Epithelial cell of esophagus (primary cell): ENCODE measurements around the gene BIN1.
A peak's percentile ranks its signal among the peaks of the same experiment; 100 is the strongest.

ENCODE experiments used
- DNase-seq: peaks from one replicate; pipeline ENCODE4 v3.0.0; 2010; ENCODE audit warnings: low read depth
- H3K4me3 ChIP-seq: 2 replicates; pipeline ENCODE4 v1.5.1; 2011; ENCODE audit warnings: mild to moderate bottlenecking, low read length, control low read depth
- TF ChIP-seq, protein P1 (sequence below): IDR thresholded peaks from 2 replicates; pipeline ENCODE4 v1.5.1; 2011; ENCODE audit warnings: low read depth, mild to moderate bottlenecking, low read length, control low read depth, inconsistent platforms; ENCODE audit not compliant: insufficient read depth; ENCODE audit errors: missing control alignments

BIN1 gene

DNA sequence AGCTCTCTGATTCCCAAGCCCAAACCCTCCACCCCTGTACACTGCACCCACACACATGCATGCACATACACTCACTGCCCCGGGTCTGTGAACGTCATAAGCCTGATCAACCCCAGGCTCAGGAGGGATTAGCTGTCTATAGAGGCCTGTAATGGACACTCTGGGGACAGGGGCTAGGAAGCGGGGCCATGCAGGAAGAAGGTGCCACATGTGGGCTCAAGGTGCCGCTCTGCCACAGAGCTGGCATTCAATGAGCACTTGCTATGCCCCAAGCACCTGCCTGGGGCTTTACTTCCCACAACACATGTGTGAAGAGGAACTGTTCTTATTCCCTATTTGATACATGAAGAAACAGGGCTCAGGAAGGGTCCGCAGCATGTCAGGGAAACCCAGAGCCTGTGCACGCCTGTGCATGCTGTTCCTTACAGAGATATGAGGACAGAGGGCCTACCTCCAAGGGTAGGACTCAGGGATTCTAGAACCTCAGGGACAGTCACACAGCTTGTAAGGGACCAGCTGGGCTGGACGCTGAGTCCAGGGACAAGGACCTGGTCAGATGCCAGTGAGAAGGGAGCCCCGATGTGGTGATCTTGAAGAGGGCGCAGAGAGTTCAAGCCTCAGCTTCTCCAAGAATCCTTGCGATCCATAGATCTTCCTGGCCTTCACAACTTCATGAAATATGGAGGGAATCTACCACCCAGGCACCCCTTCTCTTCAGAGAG, 5.0 kb downstream of the BIN1 start:
- DNase-seq: no peak
- TF ChIP-seq, protein P1, sequence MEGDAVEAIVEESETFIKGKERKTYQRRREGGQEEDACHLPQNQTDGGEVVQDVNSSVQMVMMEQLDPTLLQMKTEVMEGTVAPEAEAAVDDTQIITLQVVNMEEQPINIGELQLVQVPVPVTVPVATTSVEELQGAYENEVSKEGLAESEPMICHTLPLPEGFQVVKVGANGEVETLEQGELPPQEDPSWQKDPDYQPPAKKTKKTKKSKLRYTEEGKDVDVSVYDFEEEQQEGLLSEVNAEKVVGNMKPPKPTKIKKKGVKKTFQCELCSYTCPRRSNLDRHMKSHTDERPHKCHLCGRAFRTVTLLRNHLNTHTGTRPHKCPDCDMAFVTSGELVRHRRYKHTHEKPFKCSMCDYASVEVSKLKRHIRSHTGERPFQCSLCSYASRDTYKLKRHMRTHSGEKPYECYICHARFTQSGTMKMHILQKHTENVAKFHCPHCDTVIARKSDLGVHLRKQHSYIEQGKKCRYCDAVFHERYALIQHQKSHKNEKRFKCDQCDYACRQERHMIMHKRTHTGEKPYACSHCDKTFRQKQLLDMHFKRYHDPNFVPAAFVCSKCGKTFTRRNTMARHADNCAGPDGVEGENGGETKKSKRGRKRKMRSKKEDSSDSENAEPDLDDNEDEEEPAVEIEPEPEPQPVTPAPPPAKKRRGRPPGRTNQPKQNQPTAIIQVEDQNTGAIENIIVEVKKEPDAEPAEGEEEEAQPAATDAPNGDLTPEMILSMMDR: no peak
- no peak overlapping the region for H3K4me3 ChIP-seq

DNA sequence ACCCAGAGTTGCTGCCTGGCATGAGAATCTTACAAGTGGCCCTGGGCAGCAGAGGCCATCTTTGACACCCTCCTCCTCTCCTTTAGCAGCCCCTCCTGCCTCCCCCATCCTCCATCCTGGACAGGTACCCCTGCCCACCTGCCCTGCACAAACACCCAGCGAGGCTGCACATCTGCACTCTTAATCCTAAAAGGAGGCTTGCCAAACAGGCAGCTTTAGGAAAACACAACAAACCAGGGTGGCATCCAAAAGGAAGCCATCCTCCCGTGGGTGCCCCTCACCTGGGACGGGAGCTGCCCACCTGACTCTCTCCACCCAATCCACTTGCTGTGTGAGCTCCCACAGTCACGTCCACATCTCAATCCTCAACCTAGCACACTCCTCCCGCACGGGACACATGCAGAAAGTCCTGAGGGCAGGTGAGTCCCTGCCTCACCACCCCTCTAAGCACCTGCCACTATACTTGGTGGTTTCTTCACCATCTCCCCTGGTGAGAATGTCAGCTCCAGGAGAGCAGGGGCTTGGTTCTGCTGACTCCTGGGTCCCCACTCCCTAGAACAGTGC, 5.8 kb downstream of the BIN1 start:
- no peak for DNase-seq
- TF ChIP-seq, protein P1: no peak
- no peak overlapping the region for H3K4me3 ChIP-seq

DNA sequence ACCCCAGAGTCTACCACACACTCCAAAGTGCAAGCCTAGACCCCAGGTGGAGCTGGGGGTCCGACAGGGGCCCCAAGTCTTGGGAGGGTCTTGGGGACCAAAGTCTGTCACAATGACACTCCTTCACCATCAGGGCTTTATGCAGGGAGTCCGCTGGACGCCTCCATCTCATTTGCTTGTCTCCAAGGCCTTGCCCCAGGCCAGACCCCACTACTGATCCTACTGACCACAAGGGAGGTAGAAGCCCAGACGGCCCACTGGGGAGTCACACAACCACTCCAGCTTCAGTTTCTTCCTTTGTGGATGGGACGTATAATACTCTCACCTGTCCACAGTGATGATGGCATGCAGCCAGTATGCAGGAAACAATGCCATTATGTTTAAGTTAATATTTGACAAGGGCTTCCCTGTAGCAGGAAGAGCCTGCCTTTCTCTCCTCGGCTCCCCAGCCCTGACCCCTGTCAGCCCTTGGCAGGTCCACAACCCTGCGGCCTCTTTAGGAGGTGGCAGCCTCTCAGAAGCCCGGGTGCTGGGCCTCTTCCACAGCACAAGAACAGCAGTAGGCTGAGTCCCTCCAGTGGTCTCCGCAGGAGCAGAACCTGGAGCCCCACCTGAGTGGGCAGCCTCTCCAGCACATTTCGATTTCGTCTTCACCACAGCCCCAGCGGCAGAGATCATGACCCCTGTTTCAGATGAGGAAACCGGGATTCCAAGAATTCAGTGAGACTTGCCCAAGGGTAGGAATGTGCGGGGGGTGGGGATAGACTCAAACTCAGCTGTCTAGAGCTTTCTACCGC, 6.5 kb downstream of the BIN1 start:
- TF ChIP-seq, protein P1: no peak
- H3K4me3 ChIP-seq: no peak overlapping the region
- DNase-seq: peak; percentile 20

DNA sequence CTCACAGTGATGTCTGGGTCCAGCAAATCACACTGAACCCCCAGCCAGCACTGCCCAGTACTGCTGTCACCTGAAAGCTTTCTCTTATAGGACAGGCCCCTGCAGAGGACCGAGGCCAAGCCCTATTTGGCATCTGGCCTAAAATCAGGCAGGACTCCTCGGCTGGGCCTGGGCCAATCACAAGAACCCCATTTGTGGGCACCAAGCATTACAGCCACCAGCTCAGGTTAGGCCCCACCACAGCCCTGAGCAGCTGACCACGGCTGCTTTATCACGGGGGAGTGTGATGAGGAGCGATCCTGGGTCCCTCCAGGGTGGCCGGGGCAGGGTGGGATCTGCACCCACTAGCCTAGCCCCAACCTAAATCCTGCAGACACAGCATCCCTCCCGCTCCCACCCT, 8.2 kb downstream of the BIN1 start:
- DNase-seq: no peak
- TF ChIP-seq, protein P1: no peak
- no peak overlapping the region for H3K4me3 ChIP-seq

DNA sequence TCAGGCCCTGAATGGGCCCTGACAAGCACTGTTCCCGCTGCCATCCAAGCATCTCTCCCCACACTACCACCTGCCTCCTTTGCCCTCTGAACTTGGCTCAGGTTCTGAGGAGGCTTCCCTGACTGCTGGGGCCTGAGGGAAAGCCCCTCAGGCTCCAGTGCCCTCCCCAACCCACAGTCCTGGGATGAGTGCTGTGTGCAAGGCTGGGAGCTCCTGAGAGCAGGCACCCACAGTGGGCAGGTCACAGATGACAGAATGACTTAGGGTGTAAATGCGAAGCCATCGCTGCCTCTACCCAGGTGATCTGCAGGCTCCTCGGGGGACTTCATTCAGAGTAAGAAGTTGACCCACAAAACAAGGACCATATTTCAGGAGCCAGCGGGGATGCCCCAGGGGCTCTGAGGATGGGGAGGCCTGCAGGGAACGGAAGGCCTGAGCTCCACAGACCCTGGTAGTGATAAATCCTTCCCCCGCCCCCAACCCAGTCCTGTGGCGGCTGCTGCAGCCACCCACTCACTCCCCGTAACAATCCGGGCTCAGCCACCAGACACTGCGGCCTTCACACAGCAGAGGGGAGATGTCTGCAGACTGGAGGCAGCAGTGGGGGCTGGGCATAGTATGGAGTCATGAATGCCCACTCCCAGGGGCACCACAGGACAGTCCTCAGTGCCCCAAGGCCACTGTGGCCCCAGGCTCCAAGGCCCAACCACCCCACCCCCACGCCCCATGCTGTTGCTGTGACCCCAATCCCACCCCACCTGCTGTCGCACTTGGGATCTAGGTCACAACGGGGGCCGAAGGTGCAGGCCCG, 8.9 kb downstream of the BIN1 start:
- H3K4me3 ChIP-seq: no peak overlapping the region
- TF ChIP-seq, protein P1: no peak
- DNase-seq: no peak

DNA sequence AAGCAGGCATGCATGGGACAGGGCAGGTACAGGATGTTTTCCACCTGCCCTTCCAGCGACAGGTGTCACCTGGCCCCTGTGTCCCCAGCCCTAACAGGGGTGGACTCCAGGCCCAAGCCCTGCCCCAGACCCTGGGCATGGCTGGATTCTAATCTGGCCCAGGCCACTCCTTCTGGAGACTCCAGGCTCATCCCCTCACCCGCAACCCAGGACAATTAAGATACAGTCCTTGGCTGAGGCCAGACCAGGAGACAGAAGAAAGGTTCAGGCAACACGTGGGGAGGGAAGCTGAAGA, 9.5 kb downstream of the BIN1 start:
- TF ChIP-seq, protein P1: no peak

More for the DNA sequence above, 9.5 kb downstream of the BIN1 start:
- DNase-seq: no peak
- H3K4me3 ChIP-seq: no peak overlapping the region
